Stimulated activated naive CD8-positive, alpha-beta T cell treated with anti-CD3 and anti-CD28 coated beads, Interleukin-15, amount 100 ng/mL, for 72 hours (primary cell): Measurements from ENCODE around the gene SV2B.

Experiments
- ATAC-seq: fragments of 150-1000 bp; cut with Tn5 transposase; 2 replicates; pipeline ENCODE4 v1.10.0; 2021; ENCODE audit warnings: mild to moderate bottlenecking, moderate library complexity
- DNase-seq, 2 donors: peaks; one replicate each; pipeline ENCODE4 v3.0.0; 2021 to 2022
- H3K27ac Mint-ChIP-seq, 2 donors: one replicate each; pipeline ENCODE4 v1.8.0; 2022; ENCODE audit warnings: mild to moderate bottlenecking in 2 of 2, mixed read lengths in 2 of 2, moderate library complexity in 2 of 2
- H3K27me3 Mint-ChIP-seq: one replicate; pipeline ENCODE4 v1.8.0; 2022; ENCODE audit warnings: mixed read lengths
- H3K4me1 Mint-ChIP-seq: one replicate; pipeline ENCODE4 v1.8.0; 2022; ENCODE audit warnings: mild to moderate bottlenecking, mixed read lengths
- H3K4me3 Mint-ChIP-seq, 2 donors: one replicate each; pipeline ENCODE4 v1.8.0; 2022; ENCODE audit warnings: mild to moderate bottlenecking in 2 of 2, mixed read lengths in 2 of 2, moderate library complexity in 1 of 2
- H3K9me3 Mint-ChIP-seq, 2 donors: one replicate each; pipeline ENCODE4 v1.8.0; 2022; ENCODE audit warnings: mixed read lengths in 2 of 2

The SV2B gene

DNA sequence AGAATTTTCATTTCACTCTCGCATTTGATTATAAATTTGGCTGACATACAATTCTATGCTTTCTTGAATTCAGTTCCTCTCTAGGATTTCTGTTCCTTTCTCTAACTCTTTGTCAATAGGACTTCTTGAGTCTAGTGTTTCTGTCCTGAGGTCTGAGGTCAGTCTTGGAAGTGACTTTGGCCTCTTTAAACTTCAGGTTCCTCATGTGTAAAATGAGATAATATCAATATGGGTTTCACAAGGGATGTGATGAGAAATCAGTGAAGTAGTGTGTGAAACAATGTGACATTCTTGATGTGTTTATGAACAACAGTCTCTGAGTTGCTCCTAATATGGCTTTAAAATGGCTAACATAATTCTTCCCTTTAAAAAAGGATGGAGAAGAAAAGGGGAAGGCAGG lies 92.2 kb downstream of the SV2B start:
- H3K4me1 Mint-ChIP-seq: no peaks in the 10 kb centered on the region
- no peaks in the 10 kb centered on the region for H3K9me3 Mint-ChIP-seq
- no peak overlapping the region for H3K27ac Mint-ChIP-seq
- DNase-seq (no peak), ATAC-seq (no peak)
- H3K27me3 Mint-ChIP-seq: peaks cover 49% of the 10 kb centered on the region
- H3K4me3 Mint-ChIP-seq: no peak overlapping the region

DNA sequence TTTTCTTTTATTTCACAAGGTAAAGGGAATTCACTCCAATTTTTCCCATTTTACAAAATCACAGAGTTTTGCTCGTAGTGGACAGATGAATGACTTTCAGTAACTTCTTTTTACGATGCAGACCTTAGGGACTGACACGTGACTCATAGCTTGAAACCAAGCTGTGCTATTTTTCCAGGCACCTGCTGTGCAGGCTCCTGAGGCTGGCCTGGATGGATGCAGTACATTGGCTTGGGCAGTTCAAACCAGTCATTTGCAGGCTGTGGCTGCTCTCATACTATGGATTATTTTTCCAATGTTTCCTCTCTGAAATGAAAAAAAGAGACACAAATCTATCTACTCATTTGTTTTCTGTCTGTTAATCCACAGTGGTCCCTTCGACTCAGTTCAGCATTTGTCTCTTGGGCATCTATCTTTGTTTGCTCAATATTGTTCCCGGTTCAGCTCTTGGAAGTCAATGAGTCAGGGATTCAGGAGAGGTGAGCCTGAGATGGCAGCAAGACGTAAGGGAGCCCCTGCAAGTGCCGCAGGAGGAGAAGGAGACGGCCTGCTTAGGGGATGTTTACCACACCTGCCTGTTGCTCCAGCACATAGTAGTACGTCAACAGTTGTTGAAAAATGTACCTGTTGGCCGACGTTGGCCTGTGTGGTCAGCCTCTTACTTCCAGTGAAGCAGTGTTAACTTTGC lies 92.8 kb downstream of the SV2B start:
- DNase-seq: no peak
- H3K4me1 Mint-ChIP-seq: no peaks in the 10 kb centered on the region
- peaks cover 49% of the 10 kb centered on the region for H3K27me3 Mint-ChIP-seq
- no peak overlapping the region for H3K27ac Mint-ChIP-seq
- ATAC-seq: no peak
- H3K4me3 Mint-ChIP-seq: no peak overlapping the region
- H3K9me3 Mint-ChIP-seq: no peaks in the 10 kb centered on the region

DNA sequence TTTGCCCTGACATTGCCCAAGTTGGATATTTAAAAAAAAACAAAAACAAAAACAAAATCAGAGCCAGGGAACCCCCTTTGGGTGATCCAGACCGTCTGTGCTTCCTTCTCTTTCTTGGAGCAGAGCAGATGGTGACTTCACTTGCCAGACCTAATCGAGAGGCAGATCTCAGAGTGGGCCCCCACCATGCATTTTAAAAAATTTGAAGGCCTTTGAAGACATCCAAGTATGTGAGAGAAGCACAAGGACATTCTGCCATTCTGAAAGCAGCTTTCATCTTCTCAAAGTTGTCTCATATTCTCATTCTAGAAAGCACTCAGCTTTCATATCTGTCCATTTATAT lies 93.3 kb downstream of the SV2B start:
- no peaks in the 10 kb centered on the region for H3K4me1 Mint-ChIP-seq
- H3K4me3 Mint-ChIP-seq: no peak overlapping the region
- peaks cover 49% of the 10 kb centered on the region for H3K27me3 Mint-ChIP-seq
- no peak for DNase-seq
- no peak for ATAC-seq
- H3K27ac Mint-ChIP-seq: no peak overlapping the region
- H3K9me3 Mint-ChIP-seq: no peaks in the 10 kb centered on the region

DNA sequence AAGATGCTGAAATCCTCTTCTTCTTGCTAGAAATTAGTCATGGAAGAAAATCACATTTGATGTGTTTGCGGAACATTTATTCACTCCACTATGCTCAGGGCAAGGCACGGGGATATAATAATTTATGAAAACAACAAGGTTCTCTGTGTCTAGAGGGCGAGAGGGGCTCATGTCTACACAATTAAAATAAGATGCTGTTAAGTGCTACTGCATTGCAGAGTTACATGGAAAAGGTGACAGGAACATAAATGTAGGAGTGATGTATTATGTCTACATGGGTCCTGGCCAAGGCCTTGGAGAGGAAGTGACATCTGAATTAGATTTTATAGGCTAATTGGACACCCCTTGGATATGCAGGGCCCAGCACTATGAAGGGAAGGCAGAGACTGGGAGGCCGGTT lies 96.1 kb downstream of the SV2B start:
- no peak for DNase-seq
- peaks cover 37% of the 10 kb centered on the region for H3K27me3 Mint-ChIP-seq

DNA sequence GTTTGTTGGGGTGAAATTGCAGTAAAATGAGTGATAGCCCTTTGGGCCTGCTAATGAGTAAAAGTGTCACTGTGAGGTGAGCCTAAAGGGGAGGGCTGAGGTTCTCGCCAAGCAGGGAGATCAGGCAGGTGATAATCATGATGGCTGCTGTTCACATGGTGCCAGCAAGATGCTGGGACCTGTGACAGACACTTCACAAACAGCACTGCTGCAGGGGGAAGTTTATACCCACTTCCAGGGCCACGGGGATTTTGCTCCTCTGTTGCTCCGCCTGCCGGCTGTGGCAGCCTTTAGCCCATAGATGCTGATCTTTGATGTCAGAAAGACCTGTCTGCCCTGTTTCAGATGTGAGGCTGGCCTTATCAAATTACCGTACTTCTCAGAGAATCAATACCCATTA lies 96.7 kb downstream of the SV2B start:
- Mint-ChIP-seq H3K9me3 (no peaks in the 10 kb centered on the region), H3K27me3 (peaks cover 30% of the 10 kb centered on the region), H3K27ac (no peak overlapping the region), H3K4me3 (no peak overlapping the region), H3K4me1 (no peaks in the 10 kb centered on the region)
- no peak for DNase-seq
- no peak for ATAC-seq

More for the DNA sequence above, 96.1 kb downstream of the SV2B start:
- Mint-ChIP-seq H3K27ac (no peak overlapping the region), H3K4me1 (no peaks in the 10 kb centered on the region), H3K4me3 (no peak overlapping the region), H3K9me3 (no peaks in the 10 kb centered on the region)
- no peak for ATAC-seq

DNA sequence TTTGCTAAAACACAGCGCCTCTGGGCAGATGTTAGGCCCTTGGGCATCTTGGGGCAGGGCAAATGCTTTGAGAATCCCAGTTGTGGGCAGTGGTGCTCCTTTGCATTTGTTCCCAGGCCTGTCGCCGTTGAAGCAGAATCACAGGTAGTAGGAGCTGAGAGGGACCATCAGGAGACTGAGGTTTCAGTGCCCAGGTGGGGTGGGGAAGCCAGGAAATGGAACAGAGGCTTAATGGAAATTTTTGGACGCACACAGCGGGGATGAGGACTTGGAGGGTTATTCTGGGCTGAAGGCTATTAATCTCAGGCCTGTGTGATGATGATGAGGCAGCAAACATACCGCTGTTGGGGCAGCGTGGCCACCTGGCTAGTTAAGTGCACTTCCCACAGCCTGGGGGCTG lies 99.5 kb downstream of the SV2B start:
- no peak overlapping the region for H3K4me3 Mint-ChIP-seq
- peaks cover 3% of the 10 kb centered on the region for H3K27me3 Mint-ChIP-seq
- ATAC-seq (no peak), DNase-seq (no peak)
- H3K27ac Mint-ChIP-seq: no peak overlapping the region
- no peaks in the 10 kb centered on the region for H3K4me1 Mint-ChIP-seq
- H3K9me3 Mint-ChIP-seq: no peaks in the 10 kb centered on the region

DNA sequence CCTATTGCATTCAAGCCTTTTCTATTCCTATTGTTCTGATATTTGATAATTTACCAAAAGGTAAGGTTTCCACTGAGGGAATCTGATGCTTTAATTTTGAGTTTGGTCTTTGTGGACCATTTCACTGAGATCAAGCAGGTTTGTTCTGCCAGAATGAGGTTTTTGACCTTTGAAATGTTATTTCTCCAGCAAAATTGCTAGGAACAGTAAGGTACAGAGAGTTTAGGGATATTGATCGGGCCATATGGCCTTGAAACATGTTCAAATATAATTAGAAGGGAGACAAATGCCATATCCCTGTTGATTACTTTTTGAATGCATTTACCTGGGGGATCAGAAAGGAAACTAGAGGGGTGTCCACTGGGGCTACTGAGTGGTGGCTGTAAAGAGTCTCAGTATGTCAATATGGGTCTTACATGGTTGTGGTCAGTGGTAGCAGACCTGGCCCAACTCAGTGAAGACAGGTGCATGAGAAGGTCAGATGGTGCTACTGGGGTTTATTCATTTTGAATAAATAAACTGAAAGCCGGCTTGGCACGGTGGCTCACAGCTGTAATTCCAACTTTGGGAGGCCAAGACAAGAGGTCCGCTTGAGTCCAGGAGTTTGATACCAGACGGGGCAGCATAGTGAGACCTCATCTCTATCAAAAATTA lies 100.2 kb downstream of the SV2B start:
- Mint-ChIP-seq H3K4me1 (no peaks in the 10 kb centered on the region), H3K27ac (no peak overlapping the region), H3K4me3 (no peak overlapping the region), H3K27me3 (no peaks in the 10 kb centered on the region), H3K9me3 (no peaks in the 10 kb centered on the region)
- DNase-seq (no peak), ATAC-seq (no peak)

DNA sequence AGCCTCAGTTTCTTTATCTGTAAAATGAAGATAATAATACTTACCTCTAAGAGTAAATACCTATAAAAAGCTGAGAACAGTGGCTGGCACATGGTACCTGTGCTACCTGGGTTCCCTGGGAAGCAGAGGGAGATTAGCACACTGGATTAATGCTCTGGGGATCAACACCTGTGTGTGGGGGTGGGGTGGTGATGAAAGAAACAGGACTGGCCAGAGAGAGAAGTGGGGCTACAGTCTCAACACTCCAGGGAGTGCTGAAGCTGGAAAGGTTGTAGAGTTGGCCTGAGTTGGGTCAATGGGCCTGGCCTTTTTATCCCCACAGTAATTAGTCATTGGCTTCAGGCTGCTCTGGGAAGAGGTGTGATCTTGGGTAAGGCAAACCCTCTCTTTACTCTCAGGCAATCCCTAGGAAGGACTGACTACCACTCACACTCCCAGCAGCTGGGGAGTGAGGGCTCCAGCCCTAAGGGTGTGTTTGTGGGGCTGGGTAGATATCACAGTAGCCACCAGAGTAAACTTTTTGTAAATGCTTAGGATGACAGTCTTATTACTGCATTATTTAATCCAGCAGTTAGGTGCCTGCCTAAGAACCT lies 102.5 kb downstream of the SV2B start:
- H3K4me3 Mint-ChIP-seq: no peak overlapping the region
- H3K4me1 Mint-ChIP-seq: no peaks in the 10 kb centered on the region
- H3K27me3 Mint-ChIP-seq: peaks cover 9% of the 10 kb centered on the region

DNA sequence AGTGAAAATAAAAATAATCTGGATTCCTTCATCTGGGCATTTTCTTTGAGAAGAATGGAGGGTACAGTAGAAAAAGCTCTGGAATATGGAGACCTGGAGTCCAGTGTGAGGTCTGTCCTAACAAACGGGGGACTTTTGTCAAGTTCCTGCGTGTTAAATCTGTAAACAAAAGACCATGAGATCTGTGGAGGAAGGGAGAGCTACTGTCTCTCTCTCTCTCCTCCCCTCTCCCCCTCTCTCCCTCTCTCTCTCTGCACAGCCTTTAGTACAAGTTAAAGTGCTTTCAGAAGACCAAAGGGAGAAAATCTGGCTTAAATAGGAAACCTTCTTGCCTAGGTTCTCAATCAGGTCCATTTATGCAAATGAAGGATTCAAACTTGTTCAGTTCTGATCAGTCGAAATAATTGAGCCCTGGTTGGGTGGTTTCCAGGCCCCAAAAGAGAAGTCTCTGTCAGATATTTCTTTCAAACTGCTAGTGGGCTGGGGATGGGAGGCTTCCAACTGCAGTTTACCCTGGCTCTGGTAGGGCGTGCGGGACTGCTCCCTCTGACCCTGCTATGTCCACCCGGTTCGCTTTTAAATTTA lies 103.7 kb downstream of the SV2B start:
- ATAC-seq: no peak
- no peak for DNase-seq
- H3K4me1 Mint-ChIP-seq: no peaks in the 10 kb centered on the region
- H3K4me3 Mint-ChIP-seq: no peak overlapping the region
- H3K27ac Mint-ChIP-seq: no peak overlapping the region
- H3K9me3 Mint-ChIP-seq: no peaks in the 10 kb centered on the region
- H3K27me3 Mint-ChIP-seq: peaks cover 17% of the 10 kb centered on the region

More for the DNA sequence above, 102.5 kb downstream of the SV2B start:
- Mint-ChIP-seq H3K9me3 (no peaks in the 10 kb centered on the region), H3K27ac (no peak overlapping the region)
- ATAC-seq: no peak
- DNase-seq: no peak

DNA sequence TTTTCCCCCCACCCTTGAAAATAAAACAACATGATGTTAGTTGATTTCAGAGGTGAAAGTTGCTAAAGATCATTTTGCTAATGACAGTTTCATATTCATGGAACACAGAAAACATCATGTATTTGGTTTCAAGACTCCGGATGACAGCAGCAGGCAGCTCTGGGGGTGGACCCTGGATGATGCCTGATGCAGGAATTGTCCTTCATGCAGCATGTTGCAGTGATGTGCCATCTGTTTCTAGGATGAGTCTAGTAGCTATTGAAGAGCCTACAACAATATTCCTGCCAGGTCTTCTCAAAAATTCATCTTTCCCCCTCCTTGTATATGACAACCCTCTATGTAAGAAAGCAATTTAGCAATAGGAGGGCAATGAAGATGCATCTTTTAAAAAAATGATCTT lies 108.3 kb downstream of the SV2B start:
- no peak overlapping the region for H3K4me3 Mint-ChIP-seq
- H3K27ac Mint-ChIP-seq: no peak overlapping the region
- no peaks in the 10 kb centered on the region for H3K9me3 Mint-ChIP-seq
- no peak for DNase-seq
- H3K4me1 Mint-ChIP-seq: no peaks in the 10 kb centered on the region
- H3K27me3 Mint-ChIP-seq: peaks cover 33% of the 10 kb centered on the region
- no peak for ATAC-seq

DNA sequence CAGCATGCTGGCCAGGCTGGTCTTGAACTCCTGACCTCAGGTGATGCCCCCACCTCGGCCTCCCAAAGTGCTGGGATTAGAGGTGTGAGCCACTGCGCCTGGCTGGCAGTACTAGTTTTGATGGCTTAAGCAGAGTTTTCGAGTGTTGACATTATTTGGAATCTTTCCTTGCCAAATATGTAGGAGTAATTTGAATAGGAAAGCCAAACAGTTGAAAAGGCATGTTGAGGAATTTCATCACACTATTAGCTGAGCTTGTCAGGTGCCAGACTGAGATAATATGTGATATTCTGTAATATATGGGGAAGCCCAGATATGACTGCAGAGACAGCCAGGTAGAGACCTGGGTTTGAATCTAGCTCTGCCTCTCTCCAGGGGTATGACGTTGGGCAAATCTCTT lies 109.3 kb downstream of the SV2B start:
- H3K27ac Mint-ChIP-seq: no peak overlapping the region

DNA sequence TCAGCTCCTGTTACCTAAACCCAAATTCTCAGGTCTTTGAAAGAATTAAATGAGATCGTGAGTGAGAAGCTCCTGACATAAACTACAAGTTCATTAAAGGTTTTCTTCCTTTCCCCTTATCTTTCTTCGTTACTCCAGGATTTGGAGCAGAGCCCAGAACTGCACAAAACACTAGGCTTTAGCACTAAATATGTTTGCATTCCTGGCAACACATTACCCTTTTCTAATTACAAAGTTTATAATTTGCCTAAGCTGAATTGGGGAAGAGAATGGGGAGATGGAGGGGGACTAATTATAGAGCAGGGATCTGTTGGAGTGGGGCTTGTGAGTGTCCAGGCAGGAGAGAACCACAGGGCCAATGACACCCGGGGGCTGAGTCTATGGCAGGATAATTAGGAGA lies 109.7 kb downstream of the SV2B start:
- no peak overlapping the region for H3K27ac Mint-ChIP-seq
- H3K4me1 Mint-ChIP-seq: no peaks in the 10 kb centered on the region
- DNase-seq (no peak), ATAC-seq (no peak)
- H3K9me3 Mint-ChIP-seq: no peaks in the 10 kb centered on the region
- H3K4me3 Mint-ChIP-seq: no peak overlapping the region
- H3K27me3 Mint-ChIP-seq: peaks cover 33% of the 10 kb centered on the region

More for the DNA sequence above, 109.3 kb downstream of the SV2B start:
- Mint-ChIP-seq H3K4me3 (no peak overlapping the region), H3K9me3 (no peaks in the 10 kb centered on the region), H3K27me3 (peaks cover 33% of the 10 kb centered on the region), H3K4me1 (no peaks in the 10 kb centered on the region)
- ATAC-seq (no peak), DNase-seq (no peak)

DNA sequence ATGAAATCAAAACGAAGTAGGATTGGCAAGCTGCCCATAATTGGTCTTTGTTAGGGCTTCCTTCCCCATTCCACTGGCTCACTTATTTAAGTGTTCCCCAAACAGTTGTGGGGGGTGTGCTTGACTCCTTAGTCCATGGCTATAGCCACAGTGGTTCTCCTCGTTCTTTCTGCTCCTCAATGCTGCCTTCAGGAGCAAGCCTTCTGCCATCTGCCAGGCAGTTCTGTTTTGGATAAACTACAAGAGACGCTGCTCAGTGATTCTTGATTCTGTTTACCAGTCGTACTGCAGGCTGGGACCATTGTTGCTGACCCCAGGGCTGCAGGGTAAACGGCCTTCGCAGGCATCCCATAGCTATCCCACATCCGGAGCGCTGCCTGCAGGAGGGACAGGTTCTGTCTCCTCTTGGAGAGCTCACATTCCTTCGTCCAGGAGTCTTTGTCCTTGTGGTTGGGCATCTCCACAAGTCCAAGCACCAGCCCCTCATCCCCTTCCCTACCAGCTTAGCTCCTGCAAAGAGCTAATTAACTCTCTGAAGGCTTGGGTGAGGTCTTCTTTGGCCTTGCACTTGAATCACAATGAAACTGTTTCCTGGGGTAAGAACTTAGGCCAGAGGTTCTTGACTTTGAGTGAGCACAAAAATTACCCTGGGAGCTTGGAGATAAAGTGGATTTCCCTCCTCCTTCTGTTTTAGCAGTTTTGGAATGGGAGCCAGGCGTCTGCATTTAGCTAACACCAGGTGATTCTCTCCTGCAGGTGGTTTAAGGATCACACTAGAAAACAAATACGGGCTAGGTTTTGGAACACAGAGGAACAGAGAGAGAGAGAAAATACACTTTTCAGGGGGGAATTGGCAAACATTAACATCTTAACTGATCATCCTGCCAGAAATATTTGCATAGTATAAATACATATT lies 114.9 kb downstream of the SV2B start:
- Mint-ChIP-seq H3K27me3 (peaks cover 12% of the 10 kb centered on the region), H3K4me3 (no peak overlapping the region), H3K27ac (no peak overlapping the region), H3K9me3 (no peaks in the 10 kb centered on the region), H3K4me1 (no peaks in the 10 kb centered on the region)
- DNase-seq (no peak), ATAC-seq (no peak)

DNA sequence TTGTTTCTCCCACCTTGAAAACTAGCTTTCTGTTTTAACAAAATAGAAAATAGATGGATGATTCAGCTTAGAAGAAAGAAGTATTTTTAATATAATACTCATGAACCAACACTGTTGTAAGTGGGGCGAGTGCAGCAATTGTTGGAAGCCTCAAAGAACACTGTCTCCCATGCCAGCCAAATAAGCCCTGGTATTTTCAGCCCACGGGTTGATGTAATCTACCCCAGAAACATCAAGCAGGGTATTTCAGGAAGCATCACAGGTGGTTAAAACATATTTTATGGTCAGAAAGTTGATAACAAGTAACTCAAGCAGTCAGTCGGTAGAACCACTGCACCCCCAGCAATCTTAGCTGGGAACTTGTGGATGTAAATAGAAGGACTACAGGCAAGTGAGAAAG lies 115.9 kb downstream of the SV2B start:
- Mint-ChIP-seq H3K4me1 (no peaks in the 10 kb centered on the region), H3K9me3 (no peaks in the 10 kb centered on the region), H3K27ac (no peak overlapping the region), H3K27me3 (peaks cover 1% of the 10 kb centered on the region), H3K4me3 (no peak overlapping the region)
- ATAC-seq (no peak), DNase-seq (no peak)

DNA sequence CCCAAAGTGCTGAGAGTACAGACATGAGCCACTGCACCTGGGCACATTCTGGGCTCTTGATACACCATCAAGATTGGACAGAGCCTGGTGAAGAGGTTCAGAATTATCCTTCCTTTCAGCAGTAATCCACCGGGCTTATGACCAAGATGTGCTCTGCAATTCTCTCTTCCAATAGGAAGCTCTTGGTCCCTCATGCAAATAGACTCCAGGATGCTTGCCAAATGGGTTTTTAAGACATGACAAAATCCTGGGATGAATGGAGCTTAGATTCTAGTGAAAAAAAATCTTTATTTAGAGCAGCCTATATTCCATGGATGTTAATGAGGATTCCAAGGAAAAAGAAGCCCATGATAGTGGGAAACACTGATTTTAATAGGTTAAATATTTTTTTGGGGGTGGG lies 119.1 kb downstream of the SV2B start:
- Mint-ChIP-seq H3K9me3 (no peaks in the 10 kb centered on the region), H3K27ac (no peak overlapping the region), H3K27me3 (peaks cover 27% of the 10 kb centered on the region), H3K4me1 (no peaks in the 10 kb centered on the region), H3K4me3 (no peak overlapping the region)
- ATAC-seq (no peak), DNase-seq (no peak)
